ENCODE measurements around the gene HEMGN. TPM values are rescaled to one million over a fixed set of nuclear protein-coding genes. Genes with fewer than 3 reads are reported as not detected.

Gene HEMGN
- total and polyA plus RNA-seq, 2 of the 13 experiments (the other 11 are each of a cell fraction or from before 2014, with no cell fraction given): not detected

- TF ChIP-seq FOXA3 (CRISPR knock-in tag; IDR thresholded peaks at IDR 0.05) (peak; percentile 43; the same call in 1 of the 2 replicates), TSC22D2 (CRISPR knock-in tag; IDR thresholded peaks at IDR 0.05; ENCODE audit: borderline replicate concordance) (0 out of 2 replicates have a peak, but pooled peaks have one; percentile 36), MEIS1 (CRISPR knock-in tag; IDR thresholded peaks at IDR 0.05; ENCODE audit: borderline replicate concordance) (0 out of 2 replicates have a peak, but pooled peaks have one; percentile 18), ZNF20 (CRISPR knock-in tag; IDR thresholded peaks at IDR 0.05) (no peak), ELF3 (CRISPR knock-in tag; IDR thresholded peaks at IDR 0.05) (peak; percentile 29), ZMYM4 (CRISPR knock-in tag; IDR thresholded peaks at IDR 0.05) (peak; percentile 4; the same call in 1 of the 2 replicates), SATB2 (CRISPR knock-in tag; IDR thresholded peaks at IDR 0.05) (0 out of 2 replicates have a peak, but pooled peaks have one; percentile 47), ZNF768 (CRISPR knock-in tag; IDR thresholded peaks at IDR 0.05) (peak; percentile 21; the same call in 1 of the 2 replicates), ISL2 (CRISPR knock-in tag; IDR thresholded peaks at IDR 0.05) (peak; percentile 53), KAT8 (CRISPR knock-in tag; IDR thresholded peaks at IDR 0.05) (peak; percentile 40; the same call in 1 of the 2 replicates), NFATC3 (CRISPR knock-in tag; IDR thresholded peaks at IDR 0.05) (0 out of 2 replicates have a peak, but pooled peaks have one; percentile 32), ZSCAN31 (CRISPR knock-in tag; IDR thresholded peaks at IDR 0.05; ENCODE audit: low read depth) (peak; percentile 81; the same call in 1 of the 2 replicates)
- TF ChIP-seq, protein P1, sequence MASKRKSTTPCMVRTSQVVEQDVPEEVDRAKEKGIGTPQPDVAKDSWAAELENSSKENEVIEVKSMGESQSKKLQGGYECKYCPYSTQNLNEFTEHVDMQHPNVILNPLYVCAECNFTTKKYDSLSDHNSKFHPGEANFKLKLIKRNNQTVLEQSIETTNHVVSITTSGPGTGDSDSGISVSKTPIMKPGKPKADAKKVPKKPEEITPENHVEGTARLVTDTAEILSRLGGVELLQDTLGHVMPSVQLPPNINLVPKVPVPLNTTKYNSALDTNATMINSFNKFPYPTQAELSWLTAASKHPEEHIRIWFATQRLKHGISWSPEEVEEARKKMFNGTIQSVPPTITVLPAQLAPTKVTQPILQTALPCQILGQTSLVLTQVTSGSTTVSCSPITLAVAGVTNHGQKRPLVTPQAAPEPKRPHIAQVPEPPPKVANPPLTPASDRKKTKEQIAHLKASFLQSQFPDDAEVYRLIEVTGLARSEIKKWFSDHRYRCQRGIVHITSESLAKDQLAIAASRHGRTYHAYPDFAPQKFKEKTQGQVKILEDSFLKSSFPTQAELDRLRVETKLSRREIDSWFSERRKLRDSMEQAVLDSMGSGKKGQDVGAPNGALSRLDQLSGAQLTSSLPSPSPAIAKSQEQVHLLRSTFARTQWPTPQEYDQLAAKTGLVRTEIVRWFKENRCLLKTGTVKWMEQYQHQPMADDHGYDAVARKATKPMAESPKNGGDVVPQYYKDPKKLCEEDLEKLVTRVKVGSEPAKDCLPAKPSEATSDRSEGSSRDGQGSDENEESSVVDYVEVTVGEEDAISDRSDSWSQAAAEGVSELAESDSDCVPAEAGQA (IDR thresholded peaks at IDR 0.05; ENCODE audit: low read depth): no peak
- TF ChIP-seq, protein P1 (CRISPR knock-in tag; IDR thresholded peaks at IDR 0.05; ENCODE audit: borderline replicate concordance): no peak
- TF ChIP-seq, protein P2, sequence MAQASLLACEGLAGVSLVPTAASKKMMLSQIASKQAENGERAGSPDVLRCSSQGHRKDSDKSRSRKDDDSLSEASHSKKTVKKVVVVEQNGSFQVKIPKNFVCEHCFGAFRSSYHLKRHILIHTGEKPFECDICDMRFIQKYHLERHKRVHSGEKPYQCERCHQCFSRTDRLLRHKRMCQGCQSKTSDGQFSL (CRISPR knock-in tag; IDR thresholded peaks at IDR 0.05): peak; percentile 89
- TF ChIP-seq, protein P3, sequence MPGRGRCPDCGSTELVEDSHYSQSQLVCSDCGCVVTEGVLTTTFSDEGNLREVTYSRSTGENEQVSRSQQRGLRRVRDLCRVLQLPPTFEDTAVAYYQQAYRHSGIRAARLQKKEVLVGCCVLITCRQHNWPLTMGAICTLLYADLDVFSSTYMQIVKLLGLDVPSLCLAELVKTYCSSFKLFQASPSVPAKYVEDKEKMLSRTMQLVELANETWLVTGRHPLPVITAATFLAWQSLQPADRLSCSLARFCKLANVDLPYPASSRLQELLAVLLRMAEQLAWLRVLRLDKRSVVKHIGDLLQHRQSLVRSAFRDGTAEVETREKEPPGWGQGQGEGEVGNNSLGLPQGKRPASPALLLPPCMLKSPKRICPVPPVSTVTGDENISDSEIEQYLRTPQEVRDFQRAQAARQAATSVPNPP (CRISPR knock-in tag; IDR thresholded peaks at IDR 0.05): peak; percentile 48; the same call in 1 of the 2 replicates
- TF ChIP-seq, protein P4, sequence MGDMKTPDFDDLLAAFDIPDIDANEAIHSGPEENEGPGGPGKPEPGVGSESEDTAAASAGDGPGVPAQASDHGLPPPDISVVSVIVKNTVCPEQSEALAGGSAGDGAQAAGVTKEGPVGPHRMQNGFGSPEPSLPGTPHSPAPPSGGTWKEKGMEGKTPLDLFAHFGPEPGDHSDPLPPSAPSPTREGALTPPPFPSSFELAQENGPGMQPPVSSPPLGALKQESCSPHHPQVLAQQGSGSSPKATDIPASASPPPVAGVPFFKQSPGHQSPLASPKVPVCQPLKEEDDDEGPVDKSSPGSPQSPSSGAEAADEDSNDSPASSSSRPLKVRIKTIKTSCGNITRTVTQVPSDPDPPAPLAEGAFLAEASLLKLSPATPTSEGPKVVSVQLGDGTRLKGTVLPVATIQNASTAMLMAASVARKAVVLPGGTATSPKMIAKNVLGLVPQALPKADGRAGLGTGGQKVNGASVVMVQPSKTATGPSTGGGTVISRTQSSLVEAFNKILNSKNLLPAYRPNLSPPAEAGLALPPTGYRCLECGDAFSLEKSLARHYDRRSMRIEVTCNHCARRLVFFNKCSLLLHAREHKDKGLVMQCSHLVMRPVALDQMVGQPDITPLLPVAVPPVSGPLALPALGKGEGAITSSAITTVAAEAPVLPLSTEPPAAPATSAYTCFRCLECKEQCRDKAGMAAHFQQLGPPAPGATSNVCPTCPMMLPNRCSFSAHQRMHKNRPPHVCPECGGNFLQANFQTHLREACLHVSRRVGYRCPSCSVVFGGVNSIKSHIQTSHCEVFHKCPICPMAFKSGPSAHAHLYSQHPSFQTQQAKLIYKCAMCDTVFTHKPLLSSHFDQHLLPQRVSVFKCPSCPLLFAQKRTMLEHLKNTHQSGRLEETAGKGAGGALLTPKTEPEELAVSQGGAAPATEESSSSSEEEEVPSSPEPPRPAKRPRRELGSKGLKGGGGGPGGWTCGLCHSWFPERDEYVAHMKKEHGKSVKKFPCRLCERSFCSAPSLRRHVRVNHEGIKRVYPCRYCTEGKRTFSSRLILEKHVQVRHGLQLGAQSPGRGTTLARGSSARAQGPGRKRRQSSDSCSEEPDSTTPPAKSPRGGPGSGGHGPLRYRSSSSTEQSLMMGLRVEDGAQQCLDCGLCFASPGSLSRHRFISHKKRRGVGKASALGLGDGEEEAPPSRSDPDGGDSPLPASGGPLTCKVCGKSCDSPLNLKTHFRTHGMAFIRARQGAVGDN (CRISPR knock-in tag; IDR thresholded peaks at IDR 0.05): peak; percentile 82
Measured at GRCh38 chr9:97982683-97983588, 45.0 kb upstream of the HEMGN start, which contains the start of gene ANP32B (continued).
